Measurements from ENCODE around the gene REC114.

Gene REC114

GRCh38 chr15:73454096-73454495 is 11.1 kb downstream of the REC114 start:
- Histone ChIP-seq H3K36me3 (ENCODE audit: insufficient read depth, low read length) (no peaks in the 10 kb centered on the region), H3K27ac (ENCODE audit: low read depth, low read length) (no peak overlapping the region), H3K4me3 (ENCODE audit: low read depth, low read length) (no peak overlapping the region), H3K79me2 (ENCODE audit: control insufficient read depth, insufficient read depth, low read length, unreplicated experiment) (no peaks in the 10 kb centered on the region), H2AFZ (ENCODE audit: low read length, unreplicated experiment) (no peak overlapping the region), H3K27me3 (ENCODE audit: insufficient read depth, low read length) (peaks cover 53% of the 10 kb centered on the region), H3K4me1 (ENCODE audit: control insufficient read depth, insufficient read depth, low read length, unreplicated experiment) (no peaks in the 10 kb centered on the region)

- Histone ChIP-seq H3K79me2 (ENCODE audit: control insufficient read depth, insufficient read depth, low read length, unreplicated experiment) (no peaks in the 10 kb centered on the region), H3K4me3 (ENCODE audit: low read depth, low read length) (no peak overlapping the region), H3K4me1 (ENCODE audit: control insufficient read depth, insufficient read depth, low read length, unreplicated experiment) (no peaks in the 10 kb centered on the region), H2AFZ (ENCODE audit: low read length, unreplicated experiment) (no peak overlapping the region), H3K27me3 (ENCODE audit: insufficient read depth, low read length) (peaks cover 67% of the 10 kb centered on the region), H3K36me3 (ENCODE audit: insufficient read depth, low read length) (no peaks in the 10 kb centered on the region), H3K27ac (ENCODE audit: low read depth, low read length) (no peak overlapping the region)
Measured at GRCh38 chr15:73455876-73456275, 12.9 kb downstream of the REC114 start.

GRCh38 chr15:73457334-73457733 is 14.4 kb downstream of the REC114 start:
- no peaks in the 10 kb centered on the region for H3K79me2 ChIP-seq (ENCODE audit: control insufficient read depth, insufficient read depth, low read length, unreplicated experiment)
- no peaks in the 10 kb centered on the region for H3K4me1 ChIP-seq (ENCODE audit: control insufficient read depth, insufficient read depth, low read length, unreplicated experiment)
- H2AFZ ChIP-seq (ENCODE audit: low read length, unreplicated experiment) = no peak overlapping the region
- H3K4me3 ChIP-seq (ENCODE audit: low read depth, low read length) = no peak overlapping the region
- no peaks in the 10 kb centered on the region for H3K36me3 ChIP-seq (ENCODE audit: insufficient read depth, low read length)
- H3K27ac ChIP-seq (ENCODE audit: low read depth, low read length) = no peak overlapping the region
- H3K27me3 ChIP-seq (ENCODE audit: insufficient read depth, low read length) = peaks cover 68% of the 10 kb centered on the region

- Histone ChIP-seq H3K36me3 (ENCODE audit: insufficient read depth, low read length) (no peaks in the 10 kb centered on the region), H2AFZ (ENCODE audit: low read length, unreplicated experiment) (no peak overlapping the region), H3K27me3 (ENCODE audit: insufficient read depth, low read length) (peaks cover 70% of the 10 kb centered on the region)
Measured at GRCh38 chr15:73460662-73461061, 17.7 kb downstream of the REC114 start.

GRCh38 chr15:73464602-73465001 is 21.6 kb downstream of the REC114 start:
- no peaks in the 10 kb centered on the region for H3K79me2 ChIP-seq (ENCODE audit: control insufficient read depth, insufficient read depth, low read length, unreplicated experiment)
- peaks cover 64% of the 10 kb centered on the region for H3K27me3 ChIP-seq (ENCODE audit: insufficient read depth, low read length)
- H2AFZ ChIP-seq (ENCODE audit: low read length, unreplicated experiment) = no peak overlapping the region
- H3K27ac ChIP-seq (ENCODE audit: low read depth, low read length) = no peak overlapping the region
- H3K4me1 ChIP-seq (ENCODE audit: control insufficient read depth, insufficient read depth, low read length, unreplicated experiment) = no peaks in the 10 kb centered on the region
- H3K36me3 ChIP-seq (ENCODE audit: insufficient read depth, low read length) = no peaks in the 10 kb centered on the region
- no peak overlapping the region for H3K4me3 ChIP-seq (ENCODE audit: low read depth, low read length)

More at GRCh38 chr15:73460662-73461061, 17.7 kb downstream of the REC114 start:
- Histone ChIP-seq H3K27ac (ENCODE audit: low read depth, low read length) (no peak overlapping the region), H3K4me3 (ENCODE audit: low read depth, low read length) (no peak overlapping the region), H3K79me2 (ENCODE audit: control insufficient read depth, insufficient read depth, low read length, unreplicated experiment) (no peaks in the 10 kb centered on the region), H3K4me1 (ENCODE audit: control insufficient read depth, insufficient read depth, low read length, unreplicated experiment) (no peaks in the 10 kb centered on the region)

GRCh38 chr15:73467758-73468157 is 24.8 kb downstream of the REC114 start:
- Histone ChIP-seq H3K4me1 (ENCODE audit: control insufficient read depth, insufficient read depth, low read length, unreplicated experiment) (no peaks in the 10 kb centered on the region), H3K79me2 (ENCODE audit: control insufficient read depth, insufficient read depth, low read length, unreplicated experiment) (no peaks in the 10 kb centered on the region), H3K27ac (ENCODE audit: low read depth, low read length) (no peak overlapping the region), H3K36me3 (ENCODE audit: insufficient read depth, low read length) (no peaks in the 10 kb centered on the region), H3K27me3 (ENCODE audit: insufficient read depth, low read length) (peaks cover 74% of the 10 kb centered on the region), H2AFZ (ENCODE audit: low read length, unreplicated experiment) (no peak overlapping the region), H3K4me3 (ENCODE audit: low read depth, low read length) (no peak overlapping the region)

GRCh38 chr15:73474785-73475184 is 31.8 kb downstream of the REC114 start:
- Histone ChIP-seq H3K4me3 (ENCODE audit: low read depth, low read length) (no peak overlapping the region), H3K27ac (ENCODE audit: low read depth, low read length) (no peak overlapping the region), H2AFZ (ENCODE audit: low read length, unreplicated experiment) (no peak overlapping the region), H3K27me3 (ENCODE audit: insufficient read depth, low read length) (peaks cover 59% of the 10 kb centered on the region), H3K4me1 (ENCODE audit: control insufficient read depth, insufficient read depth, low read length, unreplicated experiment) (no peaks in the 10 kb centered on the region), H3K79me2 (ENCODE audit: control insufficient read depth, insufficient read depth, low read length, unreplicated experiment) (no peaks in the 10 kb centered on the region), H3K36me3 (ENCODE audit: insufficient read depth, low read length) (no peaks in the 10 kb centered on the region)

- Histone ChIP-seq H2AFZ (ENCODE audit: low read length, unreplicated experiment) (no peak overlapping the region), H3K4me1 (ENCODE audit: control insufficient read depth, insufficient read depth, low read length, unreplicated experiment) (no peaks in the 10 kb centered on the region), H3K79me2 (ENCODE audit: control insufficient read depth, insufficient read depth, low read length, unreplicated experiment) (no peaks in the 10 kb centered on the region), H3K27me3 (ENCODE audit: insufficient read depth, low read length) (peaks cover 42% of the 10 kb centered on the region), H3K4me3 (ENCODE audit: low read depth, low read length) (no peak overlapping the region), H3K36me3 (ENCODE audit: insufficient read depth, low read length) (no peaks in the 10 kb centered on the region), H3K27ac (ENCODE audit: low read depth, low read length) (no peak overlapping the region)
Measured at GRCh38 chr15:73476704-73477216, 33.8 kb downstream of the REC114 start.

- H3K27ac ChIP-seq (ENCODE audit: low read depth, low read length) = no peak overlapping the region
- H3K4me3 ChIP-seq (ENCODE audit: low read depth, low read length) = no peak overlapping the region
- H3K4me1 ChIP-seq (ENCODE audit: control insufficient read depth, insufficient read depth, low read length, unreplicated experiment) = no peaks in the 10 kb centered on the region
- H3K27me3 ChIP-seq (ENCODE audit: insufficient read depth, low read length) = peaks cover 14% of the 10 kb centered on the region
- H2AFZ ChIP-seq (ENCODE audit: low read length, unreplicated experiment) = no peak overlapping the region
- H3K36me3 ChIP-seq (ENCODE audit: insufficient read depth, low read length) = no peaks in the 10 kb centered on the region
- no peaks in the 10 kb centered on the region for H3K79me2 ChIP-seq (ENCODE audit: control insufficient read depth, insufficient read depth, low read length, unreplicated experiment)
Measured at GRCh38 chr15:73480050-73480449, 37.1 kb downstream of the REC114 start.

- Histone ChIP-seq H3K36me3 (ENCODE audit: insufficient read depth, low read length) (no peaks in the 10 kb centered on the region), H3K27ac (ENCODE audit: low read depth, low read length) (no peak overlapping the region), H3K27me3 (ENCODE audit: insufficient read depth, low read length) (peaks cover 7% of the 10 kb centered on the region; the same call in 1 of the 2 replicates), H3K4me3 (ENCODE audit: low read depth, low read length) (no peak overlapping the region), H3K4me1 (ENCODE audit: control insufficient read depth, insufficient read depth, low read length, unreplicated experiment) (peaks cover 6% of the 10 kb centered on the region), H2AFZ (ENCODE audit: low read length, unreplicated experiment) (no peak overlapping the region), H3K79me2 (ENCODE audit: control insufficient read depth, insufficient read depth, low read length, unreplicated experiment) (no peaks in the 10 kb centered on the region)
Measured at GRCh38 chr15:73482166-73482565, 39.2 kb downstream of the REC114 start.

GRCh38 chr15:73483053-73483452 is 40.1 kb downstream of the REC114 start:
- peaks cover 6% of the 10 kb centered on the region for H3K4me1 ChIP-seq (ENCODE audit: control insufficient read depth, insufficient read depth, low read length, unreplicated experiment)
- no peaks in the 10 kb centered on the region for H3K36me3 ChIP-seq (ENCODE audit: insufficient read depth, low read length)
- peaks cover 10% of the 10 kb centered on the region; the same call in 1 of the 2 replicates for H3K27me3 ChIP-seq (ENCODE audit: insufficient read depth, low read length)
- H2AFZ ChIP-seq (ENCODE audit: low read length, unreplicated experiment) = no peak overlapping the region
- H3K79me2 ChIP-seq (ENCODE audit: control insufficient read depth, insufficient read depth, low read length, unreplicated experiment) = no peaks in the 10 kb centered on the region
- no peak overlapping the region for H3K4me3 ChIP-seq (ENCODE audit: low read depth, low read length)
- no peak overlapping the region for H3K27ac ChIP-seq (ENCODE audit: low read depth, low read length)

Measured in ACC112 (cell line).